Neural cell (in vitro differentiated cells): Measurements from ENCODE around the gene MOGAT1. TPM values are rescaled to one million over a fixed set of nuclear protein-coding genes. Genes with fewer than 3 reads are reported as not detected.

Source experiments
- H2AFZ ChIP-seq: fragments of 200-600, 300-800 bp; sonication (generic), shearing (Covaris generic); 2 replicates; pipeline ENCODE4 v1.6.0; 2014; ENCODE audit warnings: low read depth, mild to moderate bottlenecking, antibody characterized with exemption, low read length, moderate library complexity
- H3F3A ChIP-seq: fragments of 200-600 bp; shearing (Covaris generic); 2 replicates; pipeline ENCODE4 v1.6.1; 2016; ENCODE audit warnings: mild to moderate bottlenecking, moderate library complexity, mixed read lengths, antibody characterized with exemption, low read length; ENCODE audit not compliant: insufficient read depth, poor library complexity, severe bottlenecking
- H3K27ac ChIP-seq: fragments of 200-600, 300-800 bp; sonication (generic), shearing (Covaris generic); 2 replicates; pipeline ENCODE4 v1.5.1; 2014; ENCODE audit warnings: mild to moderate bottlenecking, low read length, moderate library complexity
- H3K27me3 ChIP-seq: fragments of 300-800, 200-600 bp; sonication (generic), shearing (Covaris generic); 2 replicates; pipeline ENCODE4 v1.6.0; 2014; ENCODE audit warnings: mild to moderate bottlenecking, low read depth, low read length, moderate library complexity; ENCODE audit not compliant: insufficient read depth
- H3K36me3 ChIP-seq: fragments of 300-800, 200-600 bp; sonication (generic), shearing (Covaris generic); 2 replicates; pipeline ENCODE4 v1.5.1; 2014; ENCODE audit warnings: mild to moderate bottlenecking, antibody characterized with exemption, low read length, moderate library complexity; ENCODE audit not compliant: insufficient read depth
- H3K4me2 ChIP-seq: fragments of 300-800, 200-600 bp; sonication (generic), shearing (Covaris generic); 2 replicates; pipeline ENCODE4 v1.6.0; 2014; ENCODE audit warnings: mild to moderate bottlenecking, low read length
- H3K4me3 ChIP-seq: fragments of 300-800, 200-600 bp; sonication (generic), shearing (Covaris generic); 2 replicates; pipeline ENCODE4 v1.5.1; 2014; ENCODE audit warnings: mild to moderate bottlenecking, low read length, moderate library complexity
- H3K79me2 ChIP-seq: fragments of 200-600 bp; shearing (Covaris generic); replicated peaks from 2 replicates; pipeline ENCODE4 v1.6.0; 2014; ENCODE audit warnings: mild to moderate bottlenecking, low read length, moderate library complexity; ENCODE audit not compliant: insufficient read depth
- H3K9ac ChIP-seq: fragments of 300-800, 200-600 bp; sonication (generic), shearing (Covaris generic); 2 replicates; pipeline ENCODE4 v1.6.1; 2016; ENCODE audit warnings: mild to moderate bottlenecking, low read length, mixed read lengths
- H3K9me2 ChIP-seq: fragments of 200-600 bp; shearing (Covaris generic); 2 replicates; pipeline ENCODE4 v1.6.1; 2016; ENCODE audit warnings: mild to moderate bottlenecking, low read length, mixed read lengths; ENCODE audit not compliant: insufficient read depth
- H3K9me3 ChIP-seq: fragments of 200-600, 300-800 bp; sonication (generic), shearing (Covaris generic); 2 replicates; pipeline ENCODE4 v1.6.1; 2016; ENCODE audit warnings: mild to moderate bottlenecking, mixed run types, low read length, moderate library complexity, mixed read lengths
- H4K20me1 ChIP-seq: fragments of 200-600 bp; shearing (Covaris generic); 2 replicates; pipeline ENCODE4 v1.6.1; 2016; ENCODE audit warnings: mild to moderate bottlenecking, mixed run types; ENCODE audit not compliant: insufficient read depth
- EP300 ChIP-seq: fragments of 450-650 bp; conservative IDR thresholded peaks from 2 replicates; pipeline ENCODE4 v1.6.1; 2014; ENCODE audit warnings: antibody characterized with exemption, mild to moderate bottlenecking, moderate library complexity; ENCODE audit not compliant: poor library complexity, severe bottlenecking
- EZH2 ChIP-seq: fragments of 200-600, 300-800 bp; shearing (Covaris generic), sonication (generic); IDR thresholded peaks from 2 replicates; pipeline ENCODE4 v1.6.1; 2014; ENCODE audit warnings: antibody characterized with exemption, low read length, borderline replicate concordance, mild to moderate bottlenecking; ENCODE audit not compliant: insufficient read depth, poor library complexity, severe bottlenecking
- MXI1 ChIP-seq: fragments of 450-650 bp; conservative IDR thresholded peaks from 2 replicates; pipeline ENCODE4 v1.6.1; 2014; ENCODE audit warnings: antibody characterized with exemption, mild to moderate bottlenecking; ENCODE audit not compliant: poor library complexity, severe bottlenecking
- POLR2AphosphoS5 ChIP-seq: IDR thresholded peaks from 2 replicates; pipeline ENCODE4 v1.6.1; 2012
- RAD21 ChIP-seq: fragments of 450-650 bp; conservative IDR thresholded peaks from 2 replicates; pipeline ENCODE4 v1.6.1; 2014; ENCODE audit warnings: antibody characterized with exemption, mild to moderate bottlenecking, moderate library complexity
- SMC3 ChIP-seq: fragments of 450-650 bp; conservative IDR thresholded peaks from 2 replicates; pipeline ENCODE4 v1.6.1; 2014; ENCODE audit warnings: antibody characterized with exemption, mild to moderate bottlenecking, moderate library complexity; ENCODE audit not compliant: poor library complexity
- TAF1 ChIP-seq: IDR thresholded peaks from 2 replicates; pipeline ENCODE4 v1.6.1; 2012; ENCODE audit warnings: low read depth
- polyA plus RNA-seq: library from polyadenylated mRNA; depleted of rRNA; stranded (reverse); fragments of >200 nt; gene quantifications from 2 replicates; pipeline ENCODE4 v1.2.3, GENCODE V29; 2014
- TF ChIP-seq, protein P1 (sequence below): IDR thresholded peaks from 2 replicates; pipeline ENCODE4 v1.6.1; 2012; ENCODE audit warnings: borderline replicate concordance
- TF ChIP-seq, protein P2 (sequence below): fragments of 450-650 bp; IDR thresholded peaks from 2 replicates; pipeline ENCODE4 v1.5.1; 2014; ENCODE audit warnings: antibody characterized with exemption, mild to moderate bottlenecking, moderate library complexity; ENCODE audit not compliant: poor library complexity, severe bottlenecking

MOGAT1 gene
- polyA plus RNA-seq, 1 donor from 2014 or later = not detected

DNA sequence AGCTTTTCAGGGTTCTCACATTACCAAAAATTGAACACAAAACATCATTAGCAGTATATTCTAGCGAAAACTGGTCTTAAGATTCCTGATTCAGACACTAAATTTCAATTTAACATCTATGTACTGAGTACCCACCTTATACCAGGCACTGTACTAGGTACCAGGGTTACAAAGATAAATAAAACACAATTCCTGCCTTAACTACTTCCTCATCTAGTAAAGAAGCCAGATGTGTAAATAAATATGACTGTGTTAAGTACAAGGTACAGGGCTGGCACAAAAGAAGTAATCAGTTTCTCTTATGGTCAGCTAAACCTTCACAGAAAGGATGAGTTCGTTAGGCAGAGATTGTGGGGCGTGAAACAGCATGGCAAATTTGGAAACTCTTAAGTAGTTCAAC lies 21.7 kb upstream of the MOGAT1 start:
- Histone ChIP-seq H3K4me2 (no peak overlapping the region), H3K36me3 (no peaks in the 10 kb centered on the region), H3F3A (no peaks in the 10 kb centered on the region), H3K4me3 (no peak overlapping the region), H3K9me2 (no peaks in the 10 kb centered on the region), H4K20me1 (no peaks in the 10 kb centered on the region), H3K9ac (no peak overlapping the region), H3K79me2 (peaks cover 25% of the 10 kb centered on the region), H3K27ac (no peak overlapping the region), H3K27me3 (no peaks in the 10 kb centered on the region), H3K9me3 (no peaks in the 10 kb centered on the region), H2AFZ (no peak overlapping the region)
- TF ChIP-seq, protein P1, sequence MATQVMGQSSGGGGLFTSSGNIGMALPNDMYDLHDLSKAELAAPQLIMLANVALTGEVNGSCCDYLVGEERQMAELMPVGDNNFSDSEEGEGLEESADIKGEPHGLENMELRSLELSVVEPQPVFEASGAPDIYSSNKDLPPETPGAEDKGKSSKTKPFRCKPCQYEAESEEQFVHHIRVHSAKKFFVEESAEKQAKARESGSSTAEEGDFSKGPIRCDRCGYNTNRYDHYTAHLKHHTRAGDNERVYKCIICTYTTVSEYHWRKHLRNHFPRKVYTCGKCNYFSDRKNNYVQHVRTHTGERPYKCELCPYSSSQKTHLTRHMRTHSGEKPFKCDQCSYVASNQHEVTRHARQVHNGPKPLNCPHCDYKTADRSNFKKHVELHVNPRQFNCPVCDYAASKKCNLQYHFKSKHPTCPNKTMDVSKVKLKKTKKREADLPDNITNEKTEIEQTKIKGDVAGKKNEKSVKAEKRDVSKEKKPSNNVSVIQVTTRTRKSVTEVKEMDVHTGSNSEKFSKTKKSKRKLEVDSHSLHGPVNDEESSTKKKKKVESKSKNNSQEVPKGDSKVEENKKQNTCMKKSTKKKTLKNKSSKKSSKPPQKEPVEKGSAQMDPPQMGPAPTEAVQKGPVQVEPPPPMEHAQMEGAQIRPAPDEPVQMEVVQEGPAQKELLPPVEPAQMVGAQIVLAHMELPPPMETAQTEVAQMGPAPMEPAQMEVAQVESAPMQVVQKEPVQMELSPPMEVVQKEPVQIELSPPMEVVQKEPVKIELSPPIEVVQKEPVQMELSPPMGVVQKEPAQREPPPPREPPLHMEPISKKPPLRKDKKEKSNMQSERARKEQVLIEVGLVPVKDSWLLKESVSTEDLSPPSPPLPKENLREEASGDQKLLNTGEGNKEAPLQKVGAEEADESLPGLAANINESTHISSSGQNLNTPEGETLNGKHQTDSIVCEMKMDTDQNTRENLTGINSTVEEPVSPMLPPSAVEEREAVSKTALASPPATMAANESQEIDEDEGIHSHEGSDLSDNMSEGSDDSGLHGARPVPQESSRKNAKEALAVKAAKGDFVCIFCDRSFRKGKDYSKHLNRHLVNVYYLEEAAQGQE = no peak

DNA sequence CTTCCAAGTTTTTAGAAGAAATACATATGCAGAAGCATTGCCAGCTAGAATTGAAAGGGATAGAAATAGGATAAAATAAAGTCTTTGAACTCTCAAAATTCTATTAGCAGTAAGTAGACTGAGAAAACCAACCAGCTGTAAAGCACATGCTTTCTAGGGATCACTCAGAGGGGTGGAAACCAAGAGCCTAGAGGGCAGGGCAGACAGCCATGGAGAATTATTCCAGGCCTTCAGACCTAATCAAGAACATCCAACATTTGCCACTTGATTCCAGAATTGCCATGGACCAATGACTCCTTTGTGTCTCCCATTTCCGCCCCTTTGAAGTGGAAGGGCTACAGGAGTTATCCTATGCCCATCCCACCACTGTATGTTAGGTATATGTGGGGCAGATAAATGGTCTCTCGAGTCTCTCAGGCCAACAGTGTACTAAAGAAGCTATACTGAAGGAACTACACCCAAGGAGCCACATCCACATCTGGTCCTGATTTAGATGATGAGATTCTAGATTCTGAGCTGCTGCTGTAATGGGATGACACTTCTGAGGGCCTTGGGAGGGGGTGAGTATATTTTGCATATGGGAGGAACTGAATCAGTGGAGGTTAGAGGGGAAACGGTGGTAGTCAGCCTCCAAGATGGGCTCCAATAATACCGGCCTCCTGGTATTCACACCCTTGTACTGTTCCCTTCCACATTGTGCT lies 19.6 kb upstream of the MOGAT1 start:
- Histone ChIP-seq H3K27ac (no peak overlapping the region), H3K4me2 (no peak overlapping the region), H2AFZ (no peak overlapping the region), H3K79me2 (peaks cover 31% of the 10 kb centered on the region), H3K36me3 (no peaks in the 10 kb centered on the region), H3K4me3 (no peak overlapping the region), H4K20me1 (no peaks in the 10 kb centered on the region), H3F3A (no peaks in the 10 kb centered on the region), H3K27me3 (no peaks in the 10 kb centered on the region), H3K9me3 (no peaks in the 10 kb centered on the region), H3K9ac (no peak overlapping the region), H3K9me2 (no peaks in the 10 kb centered on the region)
- no peak for TF ChIP-seq MXI1
- no peak for TF ChIP-seq EP300
- no peak for TF ChIP-seq SMC3
- TF ChIP-seq EZH2 = no peak
- TF ChIP-seq, protein P2, sequence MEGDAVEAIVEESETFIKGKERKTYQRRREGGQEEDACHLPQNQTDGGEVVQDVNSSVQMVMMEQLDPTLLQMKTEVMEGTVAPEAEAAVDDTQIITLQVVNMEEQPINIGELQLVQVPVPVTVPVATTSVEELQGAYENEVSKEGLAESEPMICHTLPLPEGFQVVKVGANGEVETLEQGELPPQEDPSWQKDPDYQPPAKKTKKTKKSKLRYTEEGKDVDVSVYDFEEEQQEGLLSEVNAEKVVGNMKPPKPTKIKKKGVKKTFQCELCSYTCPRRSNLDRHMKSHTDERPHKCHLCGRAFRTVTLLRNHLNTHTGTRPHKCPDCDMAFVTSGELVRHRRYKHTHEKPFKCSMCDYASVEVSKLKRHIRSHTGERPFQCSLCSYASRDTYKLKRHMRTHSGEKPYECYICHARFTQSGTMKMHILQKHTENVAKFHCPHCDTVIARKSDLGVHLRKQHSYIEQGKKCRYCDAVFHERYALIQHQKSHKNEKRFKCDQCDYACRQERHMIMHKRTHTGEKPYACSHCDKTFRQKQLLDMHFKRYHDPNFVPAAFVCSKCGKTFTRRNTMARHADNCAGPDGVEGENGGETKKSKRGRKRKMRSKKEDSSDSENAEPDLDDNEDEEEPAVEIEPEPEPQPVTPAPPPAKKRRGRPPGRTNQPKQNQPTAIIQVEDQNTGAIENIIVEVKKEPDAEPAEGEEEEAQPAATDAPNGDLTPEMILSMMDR = no peak
- TF ChIP-seq POLR2AphosphoS5 = no peak
- TF ChIP-seq, protein P1 = no peak
- TF ChIP-seq TAF1 = no peak
- no peak for TF ChIP-seq RAD21
